Ascending aorta (tissue), 2 donors: ENCODE results near the gene KCNJ13. TPM values are rescaled to one million over a fixed set of nuclear protein-coding genes. Genes with fewer than 3 reads are reported as not detected.

Source experiments
- DNase-seq, 2 donors: peaks; one replicate each; pipeline ENCODE4 v3.0.0-alpha.2; 2019; ENCODE audit warnings: low spot score in 2 of 2
- H3K27ac ChIP-seq, 2 donors: fragments of 200-600 bp; sonication (generic); one replicate each; pipeline ENCODE4 v1.5.1; 2016 to 2017; ENCODE audit warnings: mild to moderate bottlenecking in 1 of 2
- H3K27me3 ChIP-seq: fragments of 200-600 bp; sonication (generic); one replicate; pipeline ENCODE4 v1.5.1; 2017
- H3K36me3 ChIP-seq, 2 donors: fragments of 200-600 bp; sonication (generic); one replicate each; pipeline ENCODE4 v1.5.1; 2016
- H3K4me1 ChIP-seq, 2 donors: fragments of 200-600 bp; sonication (generic); one replicate each; pipeline ENCODE4 v1.5.1; 2016 to 2017; ENCODE audit warnings: mild to moderate bottlenecking in 1 of 2
- H3K4me3 ChIP-seq, 2 donors: fragments of 200-600 bp; sonication (generic); one replicate each; pipeline ENCODE4 v1.5.1; 2016 to 2017; ENCODE audit warnings: mild to moderate bottlenecking in 1 of 2
- H3K9me3 ChIP-seq, 2 donors: fragments of 200-600 bp; sonication (generic); one replicate each; pipeline ENCODE4 v1.5.1; 2016
- CTCF ChIP-seq, 3 experiments: fragments of 200-600 bp in 2 of 3; fragments of 450-650 bp in 1 of 3; sonication (generic) in 2 of 3; IDR thresholded peaks; one replicate each; pipeline ENCODE4 v1.5.1; 2016 to 2019; ENCODE audit warnings: antibody characterized with exemption in 3 of 3, mild to moderate bottlenecking in 1 of 3, moderate library complexity in 1 of 3
- intact Hi-C: fragments of 100-400 bp; cut with DNase I; formaldehyde crosslinking; loops from one replicate; pipeline ENCODE4 v1.15.1; 2023
- total RNA-seq: library from RNA; depleted of rRNA; stranded (reverse); fragments of >200 nt; gene quantifications from one replicate; pipeline ENCODE4 v1.1.0, GENCODE V29; 2016

KCNJ13 gene
- total RNA-seq, 1 donor from 2014 or later, result not detected

GRCh38 chr2:232809349-232810124, 33.2 kb upstream of the KCNJ13 start:
- intact Hi-C loops, result no loop called here
- H3K4me3 ChIP-seq, result no peak overlapping the region
- H3K4me1 ChIP-seq, result no peaks in the 10 kb centered on the region
- peaks cover 62 to 73% of the 10 kb centered on the region in 2 donors for H3K36me3 ChIP-seq
- no peak for DNase-seq
- no peaks in the 10 kb centered on the region for H3K9me3 ChIP-seq
- H3K27ac ChIP-seq, result no peak overlapping the region
- H3K27me3 ChIP-seq, result no peaks in the 10 kb centered on the region
- no peak for TF ChIP-seq CTCF (IDR thresholded peaks at IDR 0.05)

- Histone ChIP-seq H3K27ac (no peak overlapping the region), H3K36me3 (peaks cover 9 to 55% of the 10 kb centered on the region in 2 donors), H3K27me3 (no peaks in the 10 kb centered on the region), H3K4me1 (no peaks in the 10 kb centered on the region), H3K4me3 (no peak overlapping the region), H3K9me3 (peaks cover 0 to 18% of the 10 kb centered on the region in 2 donors)
- no peak for TF ChIP-seq CTCF (IDR thresholded peaks at IDR 0.05)
- no peak for DNase-seq
- intact Hi-C loops, result no loop called here
Measured at GRCh38 chr2:232802091-232802490, 25.7 kb upstream of the KCNJ13 start.

GRCh38 chr2:232800166-232800565, 23.8 kb upstream of the KCNJ13 start:
- Histone ChIP-seq H3K4me1 (no peaks in the 10 kb centered on the region), H3K36me3 (peaks cover 14 to 59% of the 10 kb centered on the region in 2 donors), H3K4me3 (no peak overlapping the region), H3K27me3 (no peaks in the 10 kb centered on the region), H3K9me3 (peaks cover 0 to 18% of the 10 kb centered on the region in 2 donors), H3K27ac (no peak overlapping the region)
- no peak for DNase-seq
- no peak for TF ChIP-seq CTCF (IDR thresholded peaks at IDR 0.05)
- intact Hi-C loops, result no loop called here

- Histone ChIP-seq H3K4me3 (no peak overlapping the region), H3K36me3 (peaks cover 23 to 74% of the 10 kb centered on the region in 2 donors), H3K27me3 (no peaks in the 10 kb centered on the region), H3K27ac (no peak overlapping the region), H3K4me1 (no peaks in the 10 kb centered on the region), H3K9me3 (peaks cover 0 to 18% of the 10 kb centered on the region in 2 donors)
- DNase-seq, result no peak
- no peak for TF ChIP-seq CTCF (IDR thresholded peaks at IDR 0.05)
- intact Hi-C loops, result no loop called here
Measured at GRCh38 chr2:232798187-232798586, 21.8 kb upstream of the KCNJ13 start.

DNA sequence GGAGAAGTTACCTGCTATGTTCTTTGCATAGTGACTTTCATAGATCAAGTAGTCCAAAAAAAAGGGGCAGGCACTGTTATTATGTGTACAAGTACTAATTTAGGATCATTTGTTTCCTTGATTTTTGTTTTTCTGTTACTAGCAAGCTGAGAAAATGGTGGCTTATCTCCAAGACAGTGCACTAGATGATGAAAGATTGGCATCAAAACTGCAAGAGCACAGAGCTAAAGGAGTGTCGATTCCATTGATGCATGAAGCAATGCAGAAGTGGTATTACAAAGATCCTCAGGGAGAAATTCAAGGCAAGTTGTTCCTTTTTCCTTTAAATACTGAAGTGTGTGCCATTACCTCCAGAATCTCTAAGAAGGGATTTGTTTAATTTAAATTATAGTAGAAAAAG, 19.6 kb upstream of the KCNJ13 start:
- Histone ChIP-seq H3K27me3 (no peaks in the 10 kb centered on the region), H3K36me3 (peaks cover 45 to 75% of the 10 kb centered on the region in 2 donors), H3K4me1 (no peaks in the 10 kb centered on the region), H3K27ac (no peak overlapping the region), H3K9me3 (no peaks in the 10 kb centered on the region), H3K4me3 (no peak overlapping the region)
- intact Hi-C loops, result no loop called here
- no peak for TF ChIP-seq CTCF (IDR thresholded peaks at IDR 0.05)
- DNase-seq, result no peak
